ENCODE results near the gene VAT1L. TPM values are rescaled to one million over a fixed set of nuclear protein-coding genes. Genes with fewer than 3 reads are reported as not detected.

VAT1L gene
- polyA plus RNA-seq, 1 of the 3 experiments (the other 2 are of a cell fraction) = 52.5 TPM

DNA sequence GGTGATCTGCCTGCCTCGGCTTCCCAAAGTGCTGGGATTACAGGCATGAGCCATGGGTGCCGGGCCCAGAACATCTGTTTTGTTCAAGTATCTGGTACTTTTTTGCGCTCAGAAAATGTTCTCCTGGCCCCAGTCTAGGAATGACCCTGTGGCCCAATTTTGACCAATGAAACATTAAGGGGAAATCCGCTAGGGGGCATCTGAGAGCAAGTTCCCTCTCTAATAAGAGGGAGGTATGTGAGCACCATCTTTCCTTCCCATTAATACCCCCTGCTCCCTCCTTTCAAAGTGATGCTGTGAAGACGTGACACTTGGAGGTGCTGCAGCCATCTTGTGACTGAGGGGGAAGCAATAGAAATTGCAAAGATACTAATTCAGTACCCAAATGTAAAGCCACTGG is 217.5 kb downstream of the VAT1L start:
- no peak overlapping the region for H3K4me3 ChIP-seq (ENCODE audit: low read depth in 2 of 2, low read length in 1 of 2)
- H2AFZ ChIP-seq (ENCODE audit: low read depth) = no peak overlapping the region
- TF ChIP-seq JUND (IDR thresholded peaks at IDR 0.05) (no peak), CTCF (IDR thresholded peaks at IDR 0.05) (peak; percentile 45), NRF1 (IDR thresholded peaks at IDR 0.05; ENCODE audit: low read depth, low read length) (no peak)
- no peaks in the 10 kb centered on the region; a peak in 1 of 4 replicates for H3K4me1 ChIP-seq (ENCODE audit: control insufficient read depth in 1 of 2, insufficient read depth in 2 of 2, low read depth in 1 of 2, low read length in 1 of 2)
- H3K27me3 ChIP-seq (ENCODE audit: insufficient read depth) = no peaks in the 10 kb centered on the region
- no peaks in the 10 kb centered on the region for H3K79me2 ChIP-seq (ENCODE audit: insufficient read depth)
- H3K27ac ChIP-seq (ENCODE audit: low read depth in 2 of 2, low read length in 1 of 2) = no peak overlapping the region
- WGBS (ENCODE audit: low lambda C conversion rate) = 53% methylated on average over 4 of the region's 5 CpGs
- no peak overlapping the region for H3K4me2 ChIP-seq
- CTCF ChIA-PET = no interaction called here
- no peak for DNase-seq
- no peaks in the 10 kb centered on the region for H3K36me3 ChIP-seq (replicated peaks in 1 of 2; ENCODE audit: control insufficient read depth in 1 of 2, insufficient read depth in 2 of 2, low read length in 1 of 2)
- no peaks in the 10 kb centered on the region for H3K9me3 ChIP-seq
- H4K20me1 ChIP-seq (ENCODE audit: insufficient read depth) = no peaks in the 10 kb centered on the region
- H3F3A ChIP-seq (replicated peaks; ENCODE audit: insufficient read depth) = no peaks in the 10 kb centered on the region
- H3K9ac ChIP-seq = no peak overlapping the region
- H3K9me2 ChIP-seq = no peaks in the 10 kb centered on the region
- POLR2A ChIA-PET = no interaction called here

DNA sequence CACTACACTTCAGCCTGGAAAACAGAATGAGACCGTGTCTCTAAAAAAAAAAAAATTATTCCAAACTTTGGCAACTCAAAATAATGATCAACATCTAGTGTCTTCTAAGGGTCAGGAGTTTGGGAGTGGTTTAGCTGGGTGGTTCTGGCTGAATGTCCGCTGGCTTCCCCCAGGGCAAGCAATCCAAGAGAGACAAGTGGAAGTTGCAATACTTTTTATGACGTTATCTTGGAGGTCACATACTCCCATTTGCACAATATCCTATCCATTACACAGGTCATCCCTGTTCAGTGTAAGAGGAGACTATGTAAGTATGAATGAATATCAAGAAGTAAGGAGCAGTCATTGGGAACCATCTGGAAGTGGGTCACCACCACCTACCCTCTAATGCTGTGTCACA is 218.8 kb downstream of the VAT1L start:
- Histone ChIP-seq H3K9ac (no peak overlapping the region), H3K9me2 (no peaks in the 10 kb centered on the region), H3K79me2 (ENCODE audit: insufficient read depth) (no peaks in the 10 kb centered on the region), H3K4me3 (ENCODE audit: low read depth in 2 of 2, low read length in 1 of 2) (no peak overlapping the region), H3K36me3 (replicated peaks in 1 of 2; ENCODE audit: control insufficient read depth in 1 of 2, insufficient read depth in 2 of 2, low read length in 1 of 2) (no peaks in the 10 kb centered on the region), H3K9me3 (no peaks in the 10 kb centered on the region), H3K4me1 (ENCODE audit: control insufficient read depth in 1 of 2, insufficient read depth in 2 of 2, low read depth in 1 of 2, low read length in 1 of 2) (no peaks in the 10 kb centered on the region; a peak in 1 of 4 replicates), H2AFZ (ENCODE audit: low read depth) (no peak overlapping the region), H4K20me1 (ENCODE audit: insufficient read depth) (no peaks in the 10 kb centered on the region), H3K4me2 (no peak overlapping the region), H3K27ac (ENCODE audit: low read depth in 2 of 2, low read length in 1 of 2) (no peak overlapping the region), H3K27me3 (ENCODE audit: insufficient read depth) (no peaks in the 10 kb centered on the region), H3F3A (replicated peaks; ENCODE audit: insufficient read depth) (no peaks in the 10 kb centered on the region)
- TF ChIP-seq ELF1 (IDR thresholded peaks at IDR 0.05) = no peak
- no peak for TF ChIP-seq EP300 (IDR thresholded peaks at IDR 0.05; ENCODE audit: borderline replicate concordance in 1 of 2, low read depth in 1 of 2, low read length in 1 of 2)
- TF ChIP-seq, protein P1, sequence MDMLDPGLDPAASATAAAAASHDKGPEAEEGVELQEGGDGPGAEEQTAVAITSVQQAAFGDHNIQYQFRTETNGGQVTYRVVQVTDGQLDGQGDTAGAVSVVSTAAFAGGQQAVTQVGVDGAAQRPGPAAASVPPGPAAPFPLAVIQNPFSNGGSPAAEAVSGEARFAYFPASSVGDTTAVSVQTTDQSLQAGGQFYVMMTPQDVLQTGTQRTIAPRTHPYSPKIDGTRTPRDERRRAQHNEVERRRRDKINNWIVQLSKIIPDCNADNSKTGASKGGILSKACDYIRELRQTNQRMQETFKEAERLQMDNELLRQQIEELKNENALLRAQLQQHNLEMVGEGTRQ (IDR thresholded peaks at IDR 0.05; ENCODE audit: borderline replicate concordance, low read depth, low read length) = no peak
- no peak for TF ChIP-seq FOXM1 (IDR thresholded peaks at IDR 0.05; ENCODE audit: low read depth)
- TF ChIP-seq, protein P2, sequence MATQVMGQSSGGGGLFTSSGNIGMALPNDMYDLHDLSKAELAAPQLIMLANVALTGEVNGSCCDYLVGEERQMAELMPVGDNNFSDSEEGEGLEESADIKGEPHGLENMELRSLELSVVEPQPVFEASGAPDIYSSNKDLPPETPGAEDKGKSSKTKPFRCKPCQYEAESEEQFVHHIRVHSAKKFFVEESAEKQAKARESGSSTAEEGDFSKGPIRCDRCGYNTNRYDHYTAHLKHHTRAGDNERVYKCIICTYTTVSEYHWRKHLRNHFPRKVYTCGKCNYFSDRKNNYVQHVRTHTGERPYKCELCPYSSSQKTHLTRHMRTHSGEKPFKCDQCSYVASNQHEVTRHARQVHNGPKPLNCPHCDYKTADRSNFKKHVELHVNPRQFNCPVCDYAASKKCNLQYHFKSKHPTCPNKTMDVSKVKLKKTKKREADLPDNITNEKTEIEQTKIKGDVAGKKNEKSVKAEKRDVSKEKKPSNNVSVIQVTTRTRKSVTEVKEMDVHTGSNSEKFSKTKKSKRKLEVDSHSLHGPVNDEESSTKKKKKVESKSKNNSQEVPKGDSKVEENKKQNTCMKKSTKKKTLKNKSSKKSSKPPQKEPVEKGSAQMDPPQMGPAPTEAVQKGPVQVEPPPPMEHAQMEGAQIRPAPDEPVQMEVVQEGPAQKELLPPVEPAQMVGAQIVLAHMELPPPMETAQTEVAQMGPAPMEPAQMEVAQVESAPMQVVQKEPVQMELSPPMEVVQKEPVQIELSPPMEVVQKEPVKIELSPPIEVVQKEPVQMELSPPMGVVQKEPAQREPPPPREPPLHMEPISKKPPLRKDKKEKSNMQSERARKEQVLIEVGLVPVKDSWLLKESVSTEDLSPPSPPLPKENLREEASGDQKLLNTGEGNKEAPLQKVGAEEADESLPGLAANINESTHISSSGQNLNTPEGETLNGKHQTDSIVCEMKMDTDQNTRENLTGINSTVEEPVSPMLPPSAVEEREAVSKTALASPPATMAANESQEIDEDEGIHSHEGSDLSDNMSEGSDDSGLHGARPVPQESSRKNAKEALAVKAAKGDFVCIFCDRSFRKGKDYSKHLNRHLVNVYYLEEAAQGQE (IDR thresholded peaks at IDR 0.05; ENCODE audit: low read depth, low read length) = no peak
- no peak for TF ChIP-seq GABPA (IDR thresholded peaks at IDR 0.05; ENCODE audit: low read depth)
- CTCF ChIA-PET = no interaction called here
- POLR2A ChIA-PET = no interaction called here
- 52% methylated on average over 3 of the region's 3 CpGs for WGBS (ENCODE audit: low lambda C conversion rate)
- no peak for DNase-seq
